ENCODE data around the gene GRK5. TPM values are rescaled to one million over a fixed set of nuclear protein-coding genes. Genes with fewer than 3 reads are reported as not detected.

Gene GRK5
- total RNA-seq (10 to 100 TPM; 18.1 to 56.2 (median 31.9) TPM), polyA plus RNA-seq (10 to 100 TPM; 10.9 to 95.9 (median 61.0) TPM)
- long read RNA-seq, donor 1, full-length matches to known transcripts = 3 of 3 reads
- long read RNA-seq, donor 1, partial matches to known transcripts = 0 of 3 reads
- long read RNA-seq, donor 1, other reads (novel, unspliced or antisense) = 0 of 3 reads
- long read RNA-seq, donor 2, full-length matches to known transcripts = 5 of 5 reads
- long read RNA-seq, donor 2, partial matches to known transcripts = 0 of 5 reads
- long read RNA-seq, donor 2, other reads (novel, unspliced or antisense) = 0 of 5 reads
- long read RNA-seq, donor 3, full-length matches to known transcripts = 1 of 1 reads
- long read RNA-seq, donor 3, partial matches to known transcripts = 0 of 1 reads
- long read RNA-seq, donor 3, other reads (novel, unspliced or antisense) = 0 of 1 reads
- long read RNA-seq, donor 4 = 0 reads
- long read RNA-seq, donor 5, full-length matches to known transcripts = 6 of 6 reads
- long read RNA-seq, donor 5, partial matches to known transcripts = 0 of 6 reads
- long read RNA-seq, donor 5, other reads (novel, unspliced or antisense) = 0 of 6 reads
- long read RNA-seq, donor 6, full-length matches to known transcripts = 15 of 15 reads
- long read RNA-seq, donor 6, partial matches to known transcripts = 0 of 15 reads
- long read RNA-seq, donor 6, other reads (novel, unspliced or antisense) = 0 of 15 reads
- long read RNA-seq, donor 7, full-length matches to known transcripts = 5 of 5 reads
- long read RNA-seq, donor 7, partial matches to known transcripts = 0 of 5 reads
- long read RNA-seq, donor 7, other reads (novel, unspliced or antisense) = 0 of 5 reads
- long read RNA-seq, donor 8, full-length matches to known transcripts = 3 of 3 reads
- long read RNA-seq, donor 8, partial matches to known transcripts = 0 of 3 reads
- long read RNA-seq, donor 8, other reads (novel, unspliced or antisense) = 0 of 3 reads
- long read RNA-seq, donor 9, full-length matches to known transcripts = 6 of 6 reads
- long read RNA-seq, donor 9, partial matches to known transcripts = 0 of 6 reads
- long read RNA-seq, donor 9, other reads (novel, unspliced or antisense) = 0 of 6 reads
- long read RNA-seq, donor 10, partial matches to known transcripts = 0 of 2 reads
- long read RNA-seq, donor 10, other reads (novel, unspliced or antisense) = 0 of 2 reads

GRCh38 chr10:119207366-119207666, at the start of gene GRK5:
Gene GRK5 (plus strand): TSS chr10:119207571. CDS start chr10:119207918, 347 bp downstream.
- Histone ChIP-seq H3K9me3 (no peaks in the 10 kb centered on the region), H3K27ac (peak within 1 kb of the TSS; percentile 97 to 100 (median 98)), H3K4me1 (peaks cover 30 to 52% (median 49%) of the 10 kb centered on the region in 4 donors), H3K36me3 (no peaks in the 10 kb centered on the region), H3K27me3 (no peaks in the 10 kb centered on the region), H3K4me3 (peak within 1 kb of the TSS; percentile 63 to 88 (median 74))
- intact Hi-C loops (cut with DNase I; ENCODE audit: low total_unique reads) = loop anchor here (10.0 kb wide), 2 partner anchors 207 to 237 kb away; no protein-coding TSS in a partner anchor
- peak; percentile 96 to 99 for DNase-seq
- TF ChIP-seq POLR2AphosphoS5 (IDR thresholded peaks at IDR 0.05) = peak; percentile 84 to 94 (median 84)
- TF ChIP-seq EP300 (IDR thresholded peaks at IDR 0.05) = no peak
- WGBS, 5 donors = 0 to 1% (median 0%) methylated on average over 8 to 34 of the region's 34 CpGs

DNA sequence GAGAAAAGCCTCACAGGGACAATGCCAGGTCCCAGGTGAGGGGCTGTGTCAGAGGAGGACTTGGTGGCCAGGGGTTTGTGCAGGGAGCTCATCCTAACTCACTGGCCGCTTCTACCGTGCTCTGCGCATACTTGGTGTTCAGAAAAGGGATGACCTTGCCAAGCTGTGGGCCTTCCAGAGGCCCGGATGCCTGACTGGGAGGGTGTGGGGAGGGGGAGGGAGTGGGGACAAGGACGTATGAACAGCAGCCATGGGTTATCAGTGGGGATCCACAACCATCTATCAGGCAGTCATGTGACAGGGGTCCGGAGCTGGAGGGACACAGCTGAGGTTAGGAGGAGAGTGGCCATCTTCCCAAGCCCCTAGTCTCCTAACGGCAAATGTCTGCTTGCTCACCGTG, 48.0 kb upstream of the GRK5 start:
- DNase-seq = no peak
- peaks cover 0 to 16% (median 8%) of the 10 kb centered on the region in 4 donors for H3K4me1 ChIP-seq
- intact Hi-C loops (cut with DNase I; ENCODE audit: low total_unique reads) = no loop called here
- H3K27ac ChIP-seq = no peak overlapping the region
- H3K9me3 ChIP-seq = no peaks in the 10 kb centered on the region
- TF ChIP-seq EP300 (IDR thresholded peaks at IDR 0.05) (no peak), POLR2A (IDR thresholded peaks at IDR 0.05) (no peak)
- 80 to 90% (median 85%) methylated on average over 8 of the region's 8 CpGs for WGBS, 5 donors
- H3K27me3 ChIP-seq = no peaks in the 10 kb centered on the region
- H3K4me3 ChIP-seq = no peak overlapping the region
- peaks cover 42 to 72% (median 70%) of the 10 kb centered on the region in 4 donors for H3K36me3 ChIP-seq

DNA sequence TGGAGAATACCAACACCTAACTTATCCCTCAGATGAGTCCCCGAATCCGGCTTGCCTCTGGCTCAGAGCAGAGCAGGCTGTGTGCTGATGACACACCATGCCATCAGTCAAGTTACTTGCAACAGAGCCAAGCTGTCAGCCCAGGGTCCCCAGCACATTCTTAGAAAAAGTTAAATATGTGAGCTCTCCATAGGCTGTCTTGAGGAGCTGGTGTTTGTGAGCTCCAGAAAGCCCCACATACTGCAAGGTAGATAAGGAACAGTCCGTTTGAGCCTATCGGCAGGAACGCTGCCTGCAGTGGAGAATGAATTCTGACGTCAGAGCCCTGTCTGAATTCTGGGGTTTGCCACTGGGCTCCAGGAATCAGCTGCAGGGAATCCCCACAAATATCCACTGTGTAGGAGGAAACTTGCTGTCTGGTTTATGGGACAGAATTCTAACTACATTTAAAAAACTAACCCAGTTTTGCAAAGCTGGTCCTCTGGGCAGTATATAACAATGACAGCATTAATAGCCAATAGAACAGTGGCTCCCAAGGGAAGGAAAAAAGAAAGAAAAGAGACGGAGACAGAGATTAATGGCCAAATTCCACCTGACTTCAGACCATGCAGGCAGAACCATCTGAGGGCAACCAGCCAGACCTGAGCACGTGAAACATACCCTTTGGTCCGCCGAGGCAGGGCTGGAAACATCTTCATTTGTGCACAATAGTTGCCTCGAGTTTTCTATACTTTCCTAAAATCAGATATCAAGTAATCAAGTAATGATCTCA, 45.5 kb upstream of the GRK5 start:
- Histone ChIP-seq H3K9me3 (no peaks in the 10 kb centered on the region), H3K4me3 (no peak overlapping the region), H3K27ac (peak overlapping the region in 1 of 5 donors; percentile 23), H3K4me1 (peaks cover 0 to 36% (median 24%) of the 10 kb centered on the region in 4 donors), H3K27me3 (no peaks in the 10 kb centered on the region), H3K36me3 (peaks cover 16 to 46% (median 45%) of the 10 kb centered on the region in 4 donors)
- intact Hi-C loops (cut with DNase I; ENCODE audit: low total_unique reads) = no loop called here
- peak in 1 of 2 donors; percentile 46 for DNase-seq
- WGBS, 5 donors = 54 to 64% (median 56%) methylated on average over 11 of the region's 11 CpGs
- TF ChIP-seq CTCF (IDR thresholded peaks at IDR 0.05) (no peak), POLR2AphosphoS5 (IDR thresholded peaks at IDR 0.05) (no peak), POLR2A (IDR thresholded peaks at IDR 0.05) (no peak), EP300 (IDR thresholded peaks at IDR 0.05) (no peak)

DNA sequence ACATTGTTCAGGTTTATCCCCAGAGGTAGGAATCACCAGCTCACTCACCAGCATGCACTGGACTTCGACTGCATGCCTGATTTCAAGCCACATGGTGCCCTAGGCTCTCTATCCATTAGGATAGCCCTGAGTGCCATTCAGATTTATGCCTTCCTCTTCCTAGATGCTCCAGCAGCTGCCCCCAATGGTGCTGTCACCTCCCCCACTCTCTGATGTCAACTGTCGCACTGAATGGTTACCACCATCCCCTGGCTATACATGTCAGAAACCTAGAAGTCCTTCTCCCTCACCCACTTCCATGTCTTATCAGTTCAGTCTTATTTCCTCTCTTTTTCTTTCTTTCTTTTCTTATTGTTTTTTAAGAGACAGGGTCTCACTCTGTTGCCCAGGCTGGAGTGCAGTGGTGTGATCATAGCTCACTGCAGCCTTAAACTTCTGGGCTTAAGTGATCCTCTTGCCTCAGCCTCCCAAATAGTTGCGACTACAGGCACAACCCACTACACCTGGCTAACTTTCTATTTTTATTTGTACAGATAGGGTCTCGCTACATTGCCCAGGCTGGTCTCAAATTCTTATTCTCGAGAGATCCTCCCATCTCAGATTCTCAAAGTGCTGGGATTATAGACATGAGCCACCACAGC, 44.8 kb upstream of the GRK5 start:
- Histone ChIP-seq H3K4me3 (no peak overlapping the region), H3K4me1 (peaks cover 0 to 36% (median 24%) of the 10 kb centered on the region in 4 donors), H3K9me3 (no peaks in the 10 kb centered on the region), H3K27ac (no peak overlapping the region), H3K36me3 (peaks cover 15 to 45% (median 41%) of the 10 kb centered on the region in 4 donors), H3K27me3 (no peaks in the 10 kb centered on the region)
- DNase-seq = no peak
- 88 to 98% (median 95%) methylated on average over 5 of the region's 5 CpGs for WGBS, 5 donors
- TF ChIP-seq POLR2AphosphoS5 (IDR thresholded peaks at IDR 0.05) (no peak), POLR2A (IDR thresholded peaks at IDR 0.05) (no peak), EP300 (IDR thresholded peaks at IDR 0.05) (no peak), CTCF (IDR thresholded peaks at IDR 0.05) (no peak)
- intact Hi-C loops (cut with DNase I; ENCODE audit: low total_unique reads) = no loop called here
